ENCODE data around the gene HPCAL1.

- TF ChIP-seq, protein P1, sequence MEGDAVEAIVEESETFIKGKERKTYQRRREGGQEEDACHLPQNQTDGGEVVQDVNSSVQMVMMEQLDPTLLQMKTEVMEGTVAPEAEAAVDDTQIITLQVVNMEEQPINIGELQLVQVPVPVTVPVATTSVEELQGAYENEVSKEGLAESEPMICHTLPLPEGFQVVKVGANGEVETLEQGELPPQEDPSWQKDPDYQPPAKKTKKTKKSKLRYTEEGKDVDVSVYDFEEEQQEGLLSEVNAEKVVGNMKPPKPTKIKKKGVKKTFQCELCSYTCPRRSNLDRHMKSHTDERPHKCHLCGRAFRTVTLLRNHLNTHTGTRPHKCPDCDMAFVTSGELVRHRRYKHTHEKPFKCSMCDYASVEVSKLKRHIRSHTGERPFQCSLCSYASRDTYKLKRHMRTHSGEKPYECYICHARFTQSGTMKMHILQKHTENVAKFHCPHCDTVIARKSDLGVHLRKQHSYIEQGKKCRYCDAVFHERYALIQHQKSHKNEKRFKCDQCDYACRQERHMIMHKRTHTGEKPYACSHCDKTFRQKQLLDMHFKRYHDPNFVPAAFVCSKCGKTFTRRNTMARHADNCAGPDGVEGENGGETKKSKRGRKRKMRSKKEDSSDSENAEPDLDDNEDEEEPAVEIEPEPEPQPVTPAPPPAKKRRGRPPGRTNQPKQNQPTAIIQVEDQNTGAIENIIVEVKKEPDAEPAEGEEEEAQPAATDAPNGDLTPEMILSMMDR (conservative IDR thresholded peaks at IDR 0.05; ENCODE audit: low read length): no peak
- no peak for TF ChIP-seq EZH2phosphoT487 (IDR thresholded peaks at IDR 0.05; ENCODE audit: borderline replicate concordance)
These were observed 115.0 kb downstream of the HPCAL1 start for GRCh38 chr2:10417551-10418335.

All from Loucy (cell line).